Measurements from ENCODE around the gene TIMM17B. TPM values are rescaled to one million over a fixed set of nuclear protein-coding genes. Genes with fewer than 3 reads are reported as not detected.

The TIMM17B gene
- 84.3 to 117 TPM (median 106 TPM) in 5 replicates for total RNA-seq (2022; extraction: Qiagen RNA extraction)

GRCh38 chrX:48897625-48898306, at the start of gene TIMM17B, which contains the start of gene PQBP1:
Gene TIMM17B, minus strand, starts transcription at chrX:48897768. Its CDS starts 19 bp downstream, at chrX:48897749.
Gene PQBP1, plus strand, starts transcription at chrX:48897930. Its CDS starts 580 bp downstream, at chrX:48898510.

GRCh38 chrX:48918643-48919340, 21.2 kb upstream of the TIMM17B start, which contains the start of gene PIM2:
Gene PIM2, minus strand, starts transcription at chrX:48919024. Its CDS starts 190 bp downstream, at chrX:48918834.

GRCh38 chrX:48911412-48912182, 14.0 kb upstream of the TIMM17B start, which contains the start of gene SLC35A2:
Gene SLC35A2, minus strand, starts transcription at chrX:48911646. Its CDS starts 10 bp downstream, at chrX:48911636.

Other genes starting within 250 kb of the TIMM17B start
- gene WAS, start 214.0 kb downstream of the TIMM17B start, total RNA-seq (2022; extraction: Qiagen RNA extraction) = 0.22 to 0.52 TPM (median 0.32 TPM) in 5 replicates
- 21.8 to 24.6 TPM (median 23.0 TPM) in 5 replicates for gene SUV39H1, start 201.0 kb downstream of the TIMM17B start, total RNA-seq (2022; extraction: Qiagen RNA extraction)
- gene GLOD5, start 136.0 kb downstream of the TIMM17B start, total RNA-seq (2022; extraction: Qiagen RNA extraction) = not detected in 5 replicates
- gene GATA1, start 111.2 kb downstream of the TIMM17B start, total RNA-seq (2022; extraction: Qiagen RNA extraction) = not detected in 5 replicates
- gene HDAC6, start 95.7 kb downstream of the TIMM17B start, total RNA-seq (2022; extraction: Qiagen RNA extraction) = 20.2 to 29.9 TPM (median 28.8 TPM) in 5 replicates
- gene ERAS, start 71.3 kb downstream of the TIMM17B start, total RNA-seq (2022; extraction: Qiagen RNA extraction) = 0.12 to 0.16 TPM in 2 of 5 replicates, not detected in the others
- gene PCSK1N, start 62.2 kb downstream of the TIMM17B start, total RNA-seq (2022; extraction: Qiagen RNA extraction) = 18.0 to 55.7 TPM (median 48.7 TPM) in 5 replicates
- 91.9 to 102 TPM (median 93.2 TPM) in 5 replicates for gene PQBP1, start 162 bp upstream of the TIMM17B start, total RNA-seq (2022; extraction: Qiagen RNA extraction)
- gene SLC35A2, start 13.9 kb upstream of the TIMM17B start, total RNA-seq (2022; extraction: Qiagen RNA extraction) = 50.4 to 66.6 TPM (median 60.9 TPM) in 5 replicates
- 8.2 to 9.9 TPM (median 9.0 TPM) in 5 replicates for gene PIM2, start 21.3 kb upstream of the TIMM17B start, total RNA-seq (2022; extraction: Qiagen RNA extraction)
- 60.0 to 66.3 TPM (median 63.1 TPM) in 5 replicates for gene OTUD5, start 59.8 kb upstream of the TIMM17B start, total RNA-seq (2022; extraction: Qiagen RNA extraction)
- 0.65 to 1.2 TPM (median 1.1 TPM) in 5 replicates for gene KCND1, start 74.1 kb upstream of the TIMM17B start, total RNA-seq (2022; extraction: Qiagen RNA extraction)
- gene GRIPAP1, start 104.5 kb upstream of the TIMM17B start, total RNA-seq (2022; extraction: Qiagen RNA extraction) = 16.6 to 21.6 TPM (median 19.0 TPM) in 5 replicates
- 42.9 to 49.5 TPM (median 48.8 TPM) in 5 replicates for gene TFE3, start 145.6 kb upstream of the TIMM17B start, total RNA-seq (2022; extraction: Qiagen RNA extraction)
- gene CCDC120, start 161.2 kb upstream of the TIMM17B start, total RNA-seq (2022; extraction: Qiagen RNA extraction) = 2.7 to 4.4 TPM (median 3.5 TPM) in 5 replicates
- gene PRAF2, start 176.2 kb upstream of the TIMM17B start, total RNA-seq (2022; extraction: Qiagen RNA extraction) = 35.6 to 44.5 TPM (median 42.7 TPM) in 5 replicates
- 52.7 to 59.9 TPM (median 57.2 TPM) in 5 replicates for gene WDR45, start 182.1 kb upstream of the TIMM17B start, total RNA-seq (2022; extraction: Qiagen RNA extraction)
- 21.8 to 23.6 TPM (median 22.8 TPM) in 5 replicates for gene GPKOW, start 226.0 kb upstream of the TIMM17B start, total RNA-seq (2022; extraction: Qiagen RNA extraction)

Data from A549 treated with AZD2906 at 1 μM for 4 hours (cell line).